HG02852 (cell line): ENCODE measurements around the gene HCFC2.

Experiments
- ATAC-seq: cut with Tn5 transposase; IDR thresholded peaks from one replicate; pipeline ENCODE4 v1.9.1; 2021; ENCODE audit warnings: mild to moderate bottlenecking, moderate library complexity; ENCODE audit not compliant: unreplicated experiment

Gene HCFC2

GRCh38 chr12:104056419-104056972, 7.8 kb upstream of the HCFC2 start:
- no peak for ATAC-seq

GRCh38 chr12:104057771-104058197, 6.5 kb upstream of the HCFC2 start:
- no peak for ATAC-seq

- ATAC-seq = no peak
Measured at GRCh38 chr12:104058802-104059201, 5.5 kb upstream of the HCFC2 start.

GRCh38 chr12:104059963-104060362, 4.4 kb upstream of the HCFC2 start:
- no peak for ATAC-seq

- no peak for ATAC-seq
Measured at GRCh38 chr12:104060791-104061190, 3.5 kb upstream of the HCFC2 start.

GRCh38 chr12:104063712-104064030, 660 bp upstream of the HCFC2 start:
- peak; percentile 25 for ATAC-seq

- ATAC-seq = peak; percentile 10
Measured at GRCh38 chr12:104064842-104065427, 604 bp downstream of the HCFC2 start.

GRCh38 chr12:104072099-104072498, 7.8 kb downstream of the HCFC2 start:
- ATAC-seq = no peak

- ATAC-seq = no peak
Measured at GRCh38 chr12:104073699-104074098, 9.4 kb downstream of the HCFC2 start.

- no peak for ATAC-seq
Measured at GRCh38 chr12:104079024-104079423, 14.7 kb downstream of the HCFC2 start.

- ATAC-seq = no peak
Measured at GRCh38 chr12:104080764-104081163, 16.4 kb downstream of the HCFC2 start.

GRCh38 chr12:104083769-104084475, 19.6 kb downstream of the HCFC2 start:
- peak; percentile 92 for ATAC-seq

GRCh38 chr12:104090685-104091084, 26.4 kb downstream of the HCFC2 start:
- ATAC-seq = no peak

GRCh38 chr12:104091136-104091535, 26.8 kb downstream of the HCFC2 start:
- ATAC-seq = no peak

- ATAC-seq = no peak
Measured at GRCh38 chr12:104094284-104094683, 30.0 kb downstream of the HCFC2 start.

GRCh38 chr12:104095289-104095688, 31.0 kb downstream of the HCFC2 start:
- no peak for ATAC-seq

GRCh38 chr12:104097954-104098353, 33.6 kb downstream of the HCFC2 start:
- no peak for ATAC-seq

- ATAC-seq = no peak
Measured at GRCh38 chr12:104105461-104105860, 41.1 kb downstream of the HCFC2 start.

- ATAC-seq = no peak
Measured at GRCh38 chr12:104106965-104107364, 42.6 kb downstream of the HCFC2 start.

GRCh38 chr12:104108755-104109445, 44.6 kb downstream of the HCFC2 start:
- peak; percentile 72 for ATAC-seq

- no peak for ATAC-seq
Measured at GRCh38 chr12:104109446-104110271, 45.3 kb downstream of the HCFC2 start.
